ENCODE measurements around the gene CDK3. TPM values are rescaled to one million over a fixed set of nuclear protein-coding genes. Genes with fewer than 3 reads are reported as not detected.

The CDK3 gene
- total and polyA plus RNA-seq, 9 of the 15 experiments (the other 6 are each of a cell fraction or from before 2014, with no cell fraction given), result 0.55 to 8.2 (median 4.7) TPM

DNA sequence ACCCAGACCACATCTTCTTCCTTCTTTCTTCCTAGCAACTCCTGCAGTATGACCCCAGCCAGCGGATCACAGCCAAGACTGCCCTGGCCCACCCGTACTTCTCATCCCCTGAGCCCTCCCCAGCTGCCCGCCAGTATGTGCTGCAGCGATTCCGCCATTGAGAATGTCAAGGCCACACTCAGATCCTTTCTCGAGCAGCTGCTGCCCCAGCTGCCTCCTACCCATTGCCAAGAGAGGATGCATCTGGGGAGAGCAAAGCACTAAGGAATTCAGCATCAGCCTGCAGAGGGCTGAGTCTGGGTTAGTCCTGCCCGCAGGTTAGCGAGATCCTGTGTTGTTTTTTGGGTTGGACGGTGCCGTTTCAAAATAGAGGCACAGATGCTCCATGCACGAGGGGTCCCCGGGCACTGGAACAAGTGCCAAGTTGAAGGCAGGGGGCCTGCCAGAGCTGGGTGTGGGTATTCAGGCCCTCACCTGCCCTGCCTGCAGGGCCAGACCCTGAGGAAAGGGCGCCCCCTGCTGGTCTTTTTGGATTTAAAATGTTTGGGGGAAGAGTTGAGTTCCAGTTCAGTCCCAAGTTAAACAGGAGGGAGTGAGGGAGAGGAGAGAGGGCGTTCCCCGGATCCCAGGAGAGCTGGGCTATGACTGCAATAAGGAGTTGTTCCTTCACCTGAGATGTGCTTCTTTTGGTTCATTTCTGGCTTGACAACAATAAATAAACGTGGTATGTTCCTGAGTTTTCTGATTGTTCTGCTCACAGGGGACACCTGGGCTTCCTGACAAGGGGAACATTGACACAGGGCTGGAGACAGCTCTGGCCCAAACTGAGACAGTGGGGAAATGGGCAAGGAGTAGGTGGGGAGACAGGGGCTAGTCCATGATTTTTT is 4.9 kb downstream of the CDK3 start (continued):
- TF ChIP-seq CEBPG (CRISPR knock-in tag; IDR thresholded peaks at IDR 0.05), result no peak
- no peak for TF ChIP-seq CEBPG (tag; conservative IDR thresholded peaks at IDR 0.05 in 1 of 2, IDR thresholded peaks at IDR 0.05 in 1 of 2)
- 0 out of 2 replicates have a peak, but pooled peaks have one; percentile 19 for TF ChIP-seq XRCC5 (IDR thresholded peaks at IDR 0.05; ENCODE audit: low read depth, low read length)
- TF ChIP-seq ZFX (CRISPR knock-in tag; IDR thresholded peaks at IDR 0.05), result peak; percentile 31; the same call in 1 of the 2 replicates
- TF ChIP-seq, protein P1, sequence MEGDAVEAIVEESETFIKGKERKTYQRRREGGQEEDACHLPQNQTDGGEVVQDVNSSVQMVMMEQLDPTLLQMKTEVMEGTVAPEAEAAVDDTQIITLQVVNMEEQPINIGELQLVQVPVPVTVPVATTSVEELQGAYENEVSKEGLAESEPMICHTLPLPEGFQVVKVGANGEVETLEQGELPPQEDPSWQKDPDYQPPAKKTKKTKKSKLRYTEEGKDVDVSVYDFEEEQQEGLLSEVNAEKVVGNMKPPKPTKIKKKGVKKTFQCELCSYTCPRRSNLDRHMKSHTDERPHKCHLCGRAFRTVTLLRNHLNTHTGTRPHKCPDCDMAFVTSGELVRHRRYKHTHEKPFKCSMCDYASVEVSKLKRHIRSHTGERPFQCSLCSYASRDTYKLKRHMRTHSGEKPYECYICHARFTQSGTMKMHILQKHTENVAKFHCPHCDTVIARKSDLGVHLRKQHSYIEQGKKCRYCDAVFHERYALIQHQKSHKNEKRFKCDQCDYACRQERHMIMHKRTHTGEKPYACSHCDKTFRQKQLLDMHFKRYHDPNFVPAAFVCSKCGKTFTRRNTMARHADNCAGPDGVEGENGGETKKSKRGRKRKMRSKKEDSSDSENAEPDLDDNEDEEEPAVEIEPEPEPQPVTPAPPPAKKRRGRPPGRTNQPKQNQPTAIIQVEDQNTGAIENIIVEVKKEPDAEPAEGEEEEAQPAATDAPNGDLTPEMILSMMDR (IDR thresholded peaks at IDR 0.05 in 2 of 3, conservative IDR thresholded peaks at IDR 0.05 in 1 of 3; ENCODE audit: insufficient read depth in 2 of 3, low read depth in 1 of 3, low read length in 3 of 3), result peak; percentile 83 to 91 (median 86)
- TF ChIP-seq MXI1 (IDR thresholded peaks at IDR 0.05; ENCODE audit: low read depth, low read length), result no peak
- TF ChIP-seq, protein P2, sequence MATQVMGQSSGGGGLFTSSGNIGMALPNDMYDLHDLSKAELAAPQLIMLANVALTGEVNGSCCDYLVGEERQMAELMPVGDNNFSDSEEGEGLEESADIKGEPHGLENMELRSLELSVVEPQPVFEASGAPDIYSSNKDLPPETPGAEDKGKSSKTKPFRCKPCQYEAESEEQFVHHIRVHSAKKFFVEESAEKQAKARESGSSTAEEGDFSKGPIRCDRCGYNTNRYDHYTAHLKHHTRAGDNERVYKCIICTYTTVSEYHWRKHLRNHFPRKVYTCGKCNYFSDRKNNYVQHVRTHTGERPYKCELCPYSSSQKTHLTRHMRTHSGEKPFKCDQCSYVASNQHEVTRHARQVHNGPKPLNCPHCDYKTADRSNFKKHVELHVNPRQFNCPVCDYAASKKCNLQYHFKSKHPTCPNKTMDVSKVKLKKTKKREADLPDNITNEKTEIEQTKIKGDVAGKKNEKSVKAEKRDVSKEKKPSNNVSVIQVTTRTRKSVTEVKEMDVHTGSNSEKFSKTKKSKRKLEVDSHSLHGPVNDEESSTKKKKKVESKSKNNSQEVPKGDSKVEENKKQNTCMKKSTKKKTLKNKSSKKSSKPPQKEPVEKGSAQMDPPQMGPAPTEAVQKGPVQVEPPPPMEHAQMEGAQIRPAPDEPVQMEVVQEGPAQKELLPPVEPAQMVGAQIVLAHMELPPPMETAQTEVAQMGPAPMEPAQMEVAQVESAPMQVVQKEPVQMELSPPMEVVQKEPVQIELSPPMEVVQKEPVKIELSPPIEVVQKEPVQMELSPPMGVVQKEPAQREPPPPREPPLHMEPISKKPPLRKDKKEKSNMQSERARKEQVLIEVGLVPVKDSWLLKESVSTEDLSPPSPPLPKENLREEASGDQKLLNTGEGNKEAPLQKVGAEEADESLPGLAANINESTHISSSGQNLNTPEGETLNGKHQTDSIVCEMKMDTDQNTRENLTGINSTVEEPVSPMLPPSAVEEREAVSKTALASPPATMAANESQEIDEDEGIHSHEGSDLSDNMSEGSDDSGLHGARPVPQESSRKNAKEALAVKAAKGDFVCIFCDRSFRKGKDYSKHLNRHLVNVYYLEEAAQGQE (IDR thresholded peaks at IDR 0.05; ENCODE audit: borderline replicate concordance), result peak; percentile 92
- TF ChIP-seq, protein P2 (CRISPR knock-in tag; IDR thresholded peaks at IDR 0.05; ENCODE audit: low read depth), result no peak
- TF ChIP-seq, protein P3, sequence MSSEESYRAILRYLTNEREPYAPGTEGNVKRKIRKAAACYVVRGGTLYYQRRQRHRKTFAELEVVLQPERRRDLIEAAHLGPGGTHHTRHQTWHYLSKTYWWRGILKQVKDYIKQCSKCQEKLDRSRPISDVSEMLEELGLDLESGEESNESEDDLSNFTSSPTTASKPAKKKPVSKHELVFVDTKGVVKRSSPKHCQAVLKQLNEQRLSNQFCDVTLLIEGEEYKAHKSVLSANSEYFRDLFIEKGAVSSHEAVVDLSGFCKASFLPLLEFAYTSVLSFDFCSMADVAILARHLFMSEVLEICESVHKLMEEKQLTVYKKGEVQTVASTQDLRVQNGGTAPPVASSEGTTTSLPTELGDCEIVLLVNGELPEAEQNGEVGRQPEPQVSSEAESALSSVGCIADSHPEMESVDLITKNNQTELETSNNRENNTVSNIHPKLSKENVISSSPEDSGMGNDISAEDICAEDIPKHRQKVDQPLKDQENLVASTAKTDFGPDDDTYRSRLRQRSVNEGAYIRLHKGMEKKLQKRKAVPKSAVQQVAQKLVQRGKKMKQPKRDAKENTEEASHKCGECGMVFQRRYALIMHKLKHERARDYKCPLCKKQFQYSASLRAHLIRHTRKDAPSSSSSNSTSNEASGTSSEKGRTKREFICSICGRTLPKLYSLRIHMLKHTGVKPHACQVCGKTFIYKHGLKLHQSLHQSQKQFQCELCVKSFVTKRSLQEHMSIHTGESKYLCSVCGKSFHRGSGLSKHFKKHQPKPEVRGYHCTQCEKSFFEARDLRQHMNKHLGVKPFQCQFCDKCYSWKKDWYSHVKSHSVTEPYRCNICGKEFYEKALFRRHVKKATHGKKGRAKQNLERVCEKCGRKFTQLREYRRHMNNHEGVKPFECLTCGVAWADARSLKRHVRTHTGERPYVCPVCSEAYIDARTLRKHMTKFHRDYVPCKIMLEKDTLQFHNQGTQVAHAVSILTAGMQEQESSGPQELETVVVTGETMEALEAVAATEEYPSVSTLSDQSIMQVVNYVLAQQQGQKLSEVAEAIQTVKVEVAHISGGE (CRISPR knock-in tag; IDR thresholded peaks at IDR 0.05), result no peak
- TF ChIP-seq ZNF41 (CRISPR knock-in tag; conservative IDR thresholded peaks at IDR 0.05), result no peak

Measured in K562 (cell line).